HT1080 (cell line): Measurements from ENCODE around the gene GAB2. TPM values are rescaled to one million over a fixed set of nuclear protein-coding genes. Genes with fewer than 3 reads are reported as not detected.
"Not testable (repeated sequence)": the region's sequence is repeated elsewhere in the genome, so short reads cannot be mapped to it uniquely, and the experiment has no call there.

ENCODE experiments used
- DNase-seq: peaks from one replicate; pipeline ENCODE4 v3.0.0-alpha.2; 2015; ENCODE audit warnings: low read depth
- total RNA-seq: library from RNA; depleted of rRNA; stranded (reverse); fragments of >200 nt; shearing (Covaris generic); gene quantifications from 2 replicates; pipeline ENCODE4 v1.2.3, GENCODE V29; 2014

GAB2 gene
- total RNA-seq, 1 experiment from 2014 or later, result 1.9 TPM

DNA sequence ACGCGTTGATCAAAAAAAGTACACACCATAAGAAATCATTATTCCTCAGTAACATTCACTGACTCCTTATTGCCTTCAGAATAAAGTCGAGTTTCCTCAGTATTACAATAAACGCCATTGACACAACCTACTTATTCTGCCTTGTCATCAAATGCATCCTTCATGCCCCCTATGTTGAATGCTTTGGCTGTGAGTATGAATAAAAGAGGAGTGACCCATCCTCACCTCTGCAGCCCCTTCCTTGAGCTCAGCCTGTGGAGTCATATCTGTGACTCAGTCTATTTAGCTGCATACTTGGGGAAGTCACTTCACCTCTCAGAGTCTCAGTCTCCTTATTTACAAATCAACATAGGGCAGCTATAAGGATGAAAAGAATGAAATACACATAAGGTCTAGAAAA lies 163.8 kb downstream of the GAB2 start:
- DNase-seq, result peak; percentile 76

GRCh38 chr11:78251083-78251775 lies 166.4 kb downstream of the GAB2 start:
- DNase-seq, result no peak

DNA sequence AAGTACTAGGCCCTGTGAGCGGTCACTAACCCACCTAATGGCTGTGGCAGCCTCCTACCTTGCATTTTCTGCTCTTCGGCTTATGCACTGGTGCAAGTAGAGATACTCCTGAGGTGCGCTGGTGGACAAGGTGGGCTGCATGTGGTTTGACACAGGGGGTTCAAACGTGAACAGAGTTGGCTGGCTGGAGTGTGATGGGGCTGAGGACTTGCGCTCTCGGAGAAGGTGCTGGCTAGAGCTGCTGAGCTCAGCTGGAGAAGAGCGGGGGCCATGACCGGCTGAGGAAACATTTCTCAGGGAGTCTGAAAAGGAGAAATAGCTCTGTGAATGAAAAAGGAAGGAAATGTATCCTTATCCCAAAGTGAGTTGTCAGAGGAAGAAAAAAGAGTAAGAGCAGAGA lies 167.5 kb downstream of the GAB2 start:
- DNase-seq, result no peak

DNA sequence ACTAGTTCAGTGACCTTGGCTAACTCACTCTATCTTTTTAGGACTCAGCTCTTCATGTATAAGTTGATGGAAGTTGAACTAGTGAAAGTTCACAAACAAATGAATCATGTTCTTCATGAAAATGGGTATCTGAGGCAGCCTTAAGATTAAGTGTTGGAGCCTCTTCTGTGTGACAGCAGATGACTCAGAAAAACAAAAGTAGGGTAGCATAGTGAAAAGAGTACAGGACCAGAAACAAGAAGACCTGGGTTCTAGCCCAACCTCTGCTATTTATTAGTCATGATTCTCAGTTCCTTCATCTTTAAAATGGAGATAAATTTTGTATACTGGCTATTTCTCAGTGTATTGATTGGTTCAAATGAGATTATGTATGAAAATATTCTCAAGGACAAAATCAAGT lies 168.7 kb downstream of the GAB2 start:
- no peak for DNase-seq

DNA sequence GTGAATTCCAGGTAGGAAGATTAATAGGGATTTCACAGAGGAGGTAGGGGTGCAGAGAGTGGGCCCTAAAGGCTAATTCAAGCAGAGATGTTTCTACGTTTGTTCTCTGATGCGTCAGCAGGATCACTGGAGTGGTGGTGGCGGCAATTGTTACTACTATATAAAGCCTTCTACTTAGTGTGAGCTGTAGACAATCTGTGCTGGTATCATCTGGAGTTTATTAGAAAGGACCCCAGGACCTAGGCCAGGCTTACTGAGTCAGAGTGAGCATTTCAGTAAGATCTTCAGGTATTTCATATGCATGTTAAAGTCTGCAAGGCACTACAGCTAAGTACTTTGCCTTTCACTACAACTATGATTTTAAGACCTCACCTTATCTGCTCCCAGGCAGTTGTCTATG lies 169.4 kb downstream of the GAB2 start:
- no peak for DNase-seq

DNA sequence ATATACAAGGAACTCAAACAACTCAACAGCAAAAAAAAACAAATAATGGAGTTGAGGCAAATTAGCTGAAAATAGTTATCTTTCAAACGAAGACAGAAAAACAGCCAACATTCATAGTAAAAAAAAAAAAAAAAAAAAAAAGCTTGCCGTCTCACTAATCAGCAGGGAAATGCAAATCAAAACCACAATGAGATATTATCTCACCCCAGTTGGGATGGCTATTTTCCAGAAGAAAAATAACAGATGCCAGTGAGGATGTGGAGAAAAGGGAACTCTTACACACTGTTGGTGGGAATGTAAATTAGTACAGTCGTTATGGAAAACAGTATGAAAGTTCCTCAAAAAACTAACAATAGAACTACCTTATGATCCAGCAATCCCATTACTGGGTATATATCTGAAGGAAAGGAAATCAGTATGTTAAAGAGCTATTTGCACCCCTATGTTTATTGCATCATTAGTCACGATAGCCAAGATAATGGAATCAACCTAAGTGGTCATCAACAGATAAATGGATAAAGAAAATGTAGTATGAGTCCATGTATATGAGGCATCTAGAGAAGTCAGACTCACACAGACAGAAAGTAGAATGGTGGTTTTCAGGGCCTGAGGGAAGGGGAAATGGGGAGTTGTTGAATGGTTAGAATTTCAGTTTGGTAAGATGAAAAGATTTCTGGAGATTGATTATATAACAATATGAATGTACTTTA lies 172.9 kb downstream of the GAB2 start:
- no peak for DNase-seq

- no peak for DNase-seq
Measured at GRCh38 chr11:78244080-78244479, 173.5 kb downstream of the GAB2 start.

DNA sequence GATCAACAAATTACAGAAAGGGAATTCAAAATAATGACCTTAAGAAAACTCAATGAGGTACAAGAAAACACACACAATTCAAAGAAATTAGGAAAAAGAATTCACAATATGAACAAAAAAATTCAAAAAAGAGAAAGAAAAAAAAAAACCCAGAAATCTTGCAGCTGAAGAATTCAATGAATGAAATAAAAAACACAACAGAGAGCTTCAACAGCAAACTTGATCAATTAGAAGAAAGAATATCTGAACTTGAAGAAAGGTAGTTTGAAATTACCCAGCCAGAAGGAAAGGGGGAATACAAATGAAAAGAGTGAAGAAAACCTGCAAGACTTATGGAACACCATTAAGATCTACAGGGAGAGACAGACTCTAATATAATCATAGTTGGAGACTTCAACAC lies 176.1 kb downstream of the GAB2 start:
- DNase-seq, result no peak

GRCh38 chr11:78239781-78240180 lies 177.8 kb downstream of the GAB2 start:
- DNase-seq, result no peak

- DNase-seq, result no peak
Measured at GRCh38 chr11:78237293-78238046, 180.2 kb downstream of the GAB2 start.

DNA sequence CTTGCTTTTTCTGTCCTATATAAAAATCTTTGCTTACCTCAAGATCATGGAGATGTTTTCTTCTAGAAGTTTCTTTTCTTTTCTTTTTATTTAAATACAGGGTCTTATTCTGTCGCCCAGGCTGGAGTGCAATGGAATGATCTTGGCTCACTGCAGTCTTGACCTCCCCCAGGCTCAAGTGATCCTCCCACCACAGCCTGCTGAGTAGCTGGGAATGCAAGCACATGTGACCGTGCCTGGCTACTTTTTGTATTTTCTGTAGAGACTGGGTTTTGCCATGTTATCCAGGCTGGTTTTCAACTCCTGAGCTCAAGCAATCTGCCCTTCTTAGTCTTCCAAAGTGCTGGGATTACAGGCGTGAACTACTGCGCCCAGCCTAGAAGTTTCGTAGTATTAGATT lies 183.6 kb downstream of the GAB2 start:
- DNase-seq, result no peak

DNA sequence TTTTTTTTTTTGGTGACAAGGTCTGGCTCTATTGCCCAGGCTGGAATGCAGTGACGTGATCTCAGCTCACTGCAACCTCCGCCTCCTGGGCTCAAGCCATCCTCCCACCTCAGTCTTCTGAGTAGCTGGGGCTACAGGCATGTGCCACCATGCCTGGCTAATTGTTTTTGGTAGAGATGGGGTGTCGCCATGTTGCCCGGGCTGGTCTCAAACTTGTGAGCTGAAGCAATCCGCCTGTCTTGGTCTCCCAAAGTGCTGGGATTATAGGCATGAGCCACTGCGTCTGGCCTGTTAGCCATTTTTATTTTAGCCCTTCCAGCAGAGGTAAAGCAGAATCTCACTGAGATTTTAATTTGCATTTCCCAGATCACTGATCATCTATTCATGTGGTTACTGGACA lies 184.6 kb downstream of the GAB2 start:
- not testable (repeated sequence) for DNase-seq

- peak; percentile 20 for DNase-seq
Measured at GRCh38 chr11:78231962-78232501, 185.6 kb downstream of the GAB2 start.

- DNase-seq, result no peak
Measured at GRCh38 chr11:78230161-78230877, 187.3 kb downstream of the GAB2 start.

DNA sequence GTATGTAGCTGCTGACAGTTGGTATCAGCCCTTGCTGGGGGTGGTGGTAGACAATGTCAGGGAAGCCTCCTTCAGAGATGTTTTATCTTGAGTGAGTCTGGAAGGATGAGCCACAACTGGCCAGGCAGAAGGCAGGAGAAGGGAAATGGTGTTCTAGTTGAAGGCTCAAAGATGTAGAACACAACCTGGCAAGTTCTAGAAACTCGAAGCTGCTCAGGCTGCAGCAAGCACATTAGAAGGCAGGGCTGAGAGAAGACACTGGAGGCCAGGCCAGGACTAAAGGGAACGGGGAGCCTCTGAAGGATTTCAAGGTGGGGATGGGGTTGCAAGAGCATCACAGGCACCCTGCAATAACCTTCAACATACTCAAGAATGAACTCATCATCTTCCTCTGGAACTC lies 188.5 kb downstream of the GAB2 start:
- no peak for DNase-seq

DNA sequence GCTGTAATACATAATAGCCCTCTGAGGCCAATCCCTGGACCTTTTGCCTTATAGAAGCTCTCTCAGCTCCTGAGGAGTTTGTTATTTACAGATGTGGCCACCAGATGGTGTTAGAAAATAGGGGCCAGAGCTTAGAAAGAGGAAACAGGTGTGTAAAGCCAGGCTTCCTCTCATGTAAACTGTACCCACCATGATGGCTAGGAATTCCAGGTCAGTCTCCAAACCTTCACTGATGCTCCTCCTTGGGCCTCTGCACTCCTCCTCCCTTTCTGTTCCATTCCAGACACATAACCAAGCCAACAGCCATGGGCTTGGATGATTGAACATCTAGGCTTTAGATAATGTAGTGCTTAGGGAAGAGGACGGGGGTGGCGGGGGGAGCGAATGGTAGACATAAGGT lies 189.2 kb downstream of the GAB2 start:
- DNase-seq, result peak; percentile 51

DNA sequence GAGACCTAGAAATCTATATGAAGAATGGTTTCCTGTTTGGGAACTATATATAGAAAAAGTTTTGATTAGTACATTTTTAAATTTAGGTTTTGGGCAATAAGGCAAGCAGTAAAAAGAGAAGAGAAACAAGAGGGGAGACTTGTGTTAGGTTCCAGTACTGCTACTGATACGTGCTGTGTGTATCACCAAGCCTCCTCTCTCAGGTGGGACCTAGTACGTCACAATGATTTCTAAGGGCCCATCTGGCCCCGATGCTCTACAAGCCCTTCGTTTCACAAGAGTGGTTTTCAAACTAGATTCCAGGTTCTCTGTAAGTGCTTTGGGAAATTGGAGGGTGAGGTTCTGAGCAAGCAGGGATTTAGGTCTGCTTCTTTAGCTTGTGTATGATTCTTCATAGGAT lies 189.7 kb downstream of the GAB2 start:
- DNase-seq, result no peak

DNA sequence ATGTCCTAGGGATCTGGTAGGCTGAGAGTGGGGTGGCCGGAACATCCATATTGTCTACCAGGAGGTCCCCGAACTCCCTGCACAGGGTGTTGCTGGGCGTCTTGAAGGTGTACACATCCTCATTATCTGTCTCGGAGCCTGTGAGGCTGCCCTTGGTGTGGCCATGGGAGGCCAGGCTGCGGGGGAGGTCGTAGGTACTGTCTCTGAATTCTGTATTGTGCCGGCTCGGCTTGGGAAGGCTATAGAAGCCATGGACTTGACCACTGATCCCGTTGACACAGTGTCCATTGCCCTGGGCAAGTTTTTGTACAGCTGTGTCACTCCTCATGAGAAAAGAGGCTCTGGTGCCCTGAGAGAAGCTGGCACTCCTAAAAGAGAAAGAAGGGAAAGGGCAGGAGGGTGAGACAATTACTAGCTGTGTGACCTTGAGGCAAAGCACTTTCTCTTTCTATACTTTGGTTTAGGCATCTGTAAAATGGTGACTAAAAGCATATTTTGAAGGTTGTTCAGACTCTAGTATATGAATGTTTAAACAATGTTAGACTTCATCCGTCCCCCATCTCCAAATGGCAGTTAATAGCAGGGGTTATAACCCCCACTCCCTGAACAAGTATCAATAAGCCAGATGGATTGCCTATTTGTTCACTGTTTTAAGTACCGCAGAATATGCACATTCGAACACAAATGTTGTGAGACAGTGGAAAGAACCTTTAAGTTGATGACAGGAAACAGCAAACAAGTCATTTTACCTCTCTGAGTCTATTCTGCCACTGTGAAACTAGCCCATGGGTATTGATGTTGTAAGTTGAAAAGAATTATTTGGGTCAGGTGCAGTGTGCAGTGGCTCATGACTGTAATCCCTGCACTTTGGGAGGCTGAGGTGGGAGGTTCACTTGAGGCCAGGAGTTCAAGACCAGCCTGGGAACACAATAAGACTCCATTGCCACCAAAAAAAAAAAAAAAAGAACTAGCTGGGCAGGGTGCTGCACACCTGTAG lies 190.6 kb downstream of the GAB2 start:
- DNase-seq, result no peak

DNA sequence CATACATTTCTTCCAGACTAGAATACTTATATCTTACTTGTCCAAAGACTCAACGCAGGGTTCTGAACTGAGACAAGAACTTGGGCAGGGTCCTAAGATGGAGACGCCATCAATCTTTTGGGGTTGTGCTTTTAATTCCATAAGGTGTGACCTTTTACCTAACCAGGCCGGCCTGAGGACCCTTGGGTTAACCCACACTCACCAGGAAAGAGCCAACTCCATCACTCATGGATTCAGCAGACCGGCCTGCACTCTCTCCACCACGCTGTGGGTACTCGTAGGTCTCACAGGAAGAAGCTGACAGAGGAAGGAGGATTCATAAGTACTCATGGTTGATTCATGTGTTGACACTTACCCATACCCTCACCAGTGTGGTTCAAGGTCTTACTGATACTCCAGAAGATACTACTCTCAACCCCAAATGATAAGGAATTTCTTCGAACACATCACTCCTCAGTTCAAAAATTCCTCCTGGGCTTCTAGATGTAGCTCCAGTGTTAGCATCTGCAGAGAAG lies 192.7 kb downstream of the GAB2 start:
- no peak for DNase-seq

DNA sequence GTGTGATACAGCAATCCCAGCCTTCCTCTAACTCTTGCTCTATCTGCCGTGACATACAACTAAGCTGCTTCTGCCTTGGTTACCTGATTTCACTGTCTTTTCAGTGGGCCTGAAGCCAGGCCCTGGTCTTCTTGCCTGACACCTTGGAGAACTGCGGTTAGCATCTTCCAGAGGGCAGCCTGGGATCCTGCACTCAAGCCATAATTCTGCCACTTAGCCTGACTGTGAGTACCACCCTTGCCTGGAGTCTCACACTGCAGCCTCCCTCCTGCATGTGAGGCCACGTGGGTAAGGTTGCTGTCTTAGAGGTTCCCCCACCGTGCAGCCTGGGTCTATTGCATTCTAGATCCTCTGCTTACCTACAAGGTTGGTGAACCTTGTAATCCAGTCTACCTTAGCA lies 193.1 kb downstream of the GAB2 start:
- DNase-seq, result no peak
